ENCODE results near the gene FAM3B. TPM values are rescaled to one million over a fixed set of nuclear protein-coding genes. Genes with fewer than 3 reads are reported as not detected.

FAM3B gene
- total and polyA plus RNA-seq, 2 of the 4 experiments (the other 2 are of a cell fraction) = not detected

DNA sequence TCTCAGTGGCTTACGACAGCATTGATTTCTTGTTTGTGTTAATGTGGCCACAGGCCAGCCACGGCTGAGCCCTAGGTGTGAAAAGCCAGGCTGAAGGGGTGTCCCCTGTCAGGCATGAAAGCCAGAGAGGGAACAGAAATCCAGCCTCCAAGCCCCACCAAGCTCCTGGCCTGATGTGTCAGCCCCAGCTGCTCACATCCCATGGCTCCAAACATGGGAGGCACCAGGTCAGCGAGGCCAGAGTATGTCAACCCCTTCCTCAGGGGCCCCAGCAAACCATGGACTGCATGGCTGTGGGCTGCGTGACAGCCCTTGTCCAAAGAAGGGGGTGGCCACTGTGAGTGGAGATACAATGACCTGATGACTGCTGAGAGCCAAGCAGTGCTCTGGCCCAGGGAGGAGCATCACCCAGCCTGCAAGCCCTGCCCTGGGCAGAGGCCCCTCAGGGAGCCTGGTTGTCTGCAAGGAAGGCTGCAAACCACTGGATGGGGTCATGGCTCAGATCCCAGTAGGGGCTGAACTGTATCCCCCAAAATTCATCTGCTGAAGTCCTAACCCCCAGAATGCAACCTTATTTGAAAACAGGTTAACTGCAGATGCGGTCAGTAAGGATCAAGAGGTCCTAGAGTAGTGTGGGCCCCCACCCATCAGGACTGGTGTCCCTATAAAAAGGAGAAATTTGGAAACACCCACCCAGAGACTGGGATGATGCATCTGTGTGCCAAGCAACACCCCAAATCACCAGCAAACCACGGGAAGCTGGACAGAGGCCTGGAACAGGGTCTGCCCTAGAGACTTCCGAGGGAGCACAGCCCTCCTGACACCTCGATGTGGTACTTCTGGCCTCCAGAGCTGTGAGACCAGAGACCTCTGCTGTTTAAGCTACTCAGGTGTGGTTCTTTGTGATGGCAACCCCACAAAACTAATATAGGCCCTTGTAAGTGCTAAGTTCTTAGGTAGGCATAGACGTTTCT, 41.9 kb downstream of the FAM3B start:
- dilution Hi-C loops (cut with HindIII; ENCODE audit: low sequenced_read_pairs, unreplicated experiment) = no loop called here
- H2AFZ ChIP-seq (replicated peaks; ENCODE audit: low read length, poor library complexity) = peak overlapping the region; percentile 11
- no peak overlapping the region for H3K4me3 ChIP-seq (ENCODE audit: insufficient read depth, low read depth, low read length)
- H4K91ac ChIP-seq (ENCODE audit: insufficient read depth, low read depth, low read length) = no peak overlapping the region
- ChIA-PET POLR2A (ENCODE audit: unreplicated experiment) (no interaction called here), CTCF (no interaction called here)
- WGBS, 2 experiments (ENCODE audit: extremely low coverage in 2 of 2, insufficient read length in 1 of 2) = 67% methylated on average over 1 of the region's 9 CpGs; no CpG with 5 or more reads in 1 of the 2 experiments
- no peak overlapping the region for H3K18ac ChIP-seq (ENCODE audit: low read depth, low read length)
- no peaks in the 10 kb centered on the region for H3K79me1 ChIP-seq (ENCODE audit: low read depth in 1 of 2, low read length in 2 of 2)
- H2BK20ac ChIP-seq (ENCODE audit: low read depth, low read length) = no peak overlapping the region
- H3K56ac ChIP-seq (ENCODE audit: extremely low read depth, insufficient read depth, low read length) = no peak overlapping the region
- H3K27me3 ChIP-seq (ENCODE audit: control insufficient read depth, insufficient read depth, low read length) = peaks cover 5% of the 10 kb centered on the region
- no peaks in the 10 kb centered on the region for H3K36me3 ChIP-seq (ENCODE audit: control insufficient read depth, insufficient read depth, low read length)
- H2BK120ac ChIP-seq (ENCODE audit: low read depth, low read length) = no peak overlapping the region
- no peak overlapping the region for H3K9ac ChIP-seq (ENCODE audit: low read depth, low read length)
- TF ChIP-seq MXI1 (IDR thresholded peaks at IDR 0.05; ENCODE audit: borderline replicate concordance, low read depth, low read length) = no peak
- TF ChIP-seq, protein P1, sequence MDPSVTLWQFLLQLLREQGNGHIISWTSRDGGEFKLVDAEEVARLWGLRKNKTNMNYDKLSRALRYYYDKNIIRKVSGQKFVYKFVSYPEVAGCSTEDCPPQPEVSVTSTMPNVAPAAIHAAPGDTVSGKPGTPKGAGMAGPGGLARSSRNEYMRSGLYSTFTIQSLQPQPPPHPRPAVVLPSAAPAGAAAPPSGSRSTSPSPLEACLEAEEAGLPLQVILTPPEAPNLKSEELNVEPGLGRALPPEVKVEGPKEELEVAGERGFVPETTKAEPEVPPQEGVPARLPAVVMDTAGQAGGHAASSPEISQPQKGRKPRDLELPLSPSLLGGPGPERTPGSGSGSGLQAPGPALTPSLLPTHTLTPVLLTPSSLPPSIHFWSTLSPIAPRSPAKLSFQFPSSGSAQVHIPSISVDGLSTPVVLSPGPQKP (IDR thresholded peaks at IDR 0.05; ENCODE audit: borderline replicate concordance, low read depth, low read length) = no peak
- TF ChIP-seq MAFK (IDR thresholded peaks at IDR 0.05; ENCODE audit: low read depth, low read length) = no peak
- no peak for TF ChIP-seq MAZ (IDR thresholded peaks at IDR 0.05; ENCODE audit: borderline replicate concordance, low read depth, low read length)
- TF ChIP-seq SMC3 (IDR thresholded peaks at IDR 0.05; ENCODE audit: low read depth, low read length) = no peak
- TF ChIP-seq CHD1 (IDR thresholded peaks at IDR 0.05; ENCODE audit: low read depth, low read length) = no peak
- no peak for TF ChIP-seq POLR2A (IDR thresholded peaks at IDR 0.05; ENCODE audit: low read depth, low read length)
- TF ChIP-seq RCOR1 (IDR thresholded peaks at IDR 0.05; ENCODE audit: insufficient replicate concordance, low read length) = no peak
- no peak for TF ChIP-seq CEBPB (IDR thresholded peaks at IDR 0.05; ENCODE audit: low read depth, low read length)
- no peak for TF ChIP-seq RFX5 (IDR thresholded peaks at IDR 0.05; ENCODE audit: low read depth, low read length)
- TF ChIP-seq, protein P2, sequence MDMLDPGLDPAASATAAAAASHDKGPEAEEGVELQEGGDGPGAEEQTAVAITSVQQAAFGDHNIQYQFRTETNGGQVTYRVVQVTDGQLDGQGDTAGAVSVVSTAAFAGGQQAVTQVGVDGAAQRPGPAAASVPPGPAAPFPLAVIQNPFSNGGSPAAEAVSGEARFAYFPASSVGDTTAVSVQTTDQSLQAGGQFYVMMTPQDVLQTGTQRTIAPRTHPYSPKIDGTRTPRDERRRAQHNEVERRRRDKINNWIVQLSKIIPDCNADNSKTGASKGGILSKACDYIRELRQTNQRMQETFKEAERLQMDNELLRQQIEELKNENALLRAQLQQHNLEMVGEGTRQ (IDR thresholded peaks at IDR 0.05; ENCODE audit: low read depth, low read length) = no peak
- no peak overlapping the region for H3K23ac ChIP-seq (ENCODE audit: low read depth, low read length)
- H2AK9ac ChIP-seq (replicated peaks; ENCODE audit: low read depth, low read length, poor library complexity) = no peak overlapping the region
- H3K4me2 ChIP-seq (ENCODE audit: low read depth, low read length) = no peak overlapping the region
- H3K4ac ChIP-seq (ENCODE audit: low read depth, low read length) = no peak overlapping the region
- intact Hi-C loops (cut with micrococcal nuclease) = no loop called here
- H2AK5ac ChIP-seq (ENCODE audit: low read depth, low read length) = no peak overlapping the region
- peaks cover 4% of the 10 kb centered on the region; the same call in 1 of the 2 replicates for H3K4me1 ChIP-seq (ENCODE audit: control insufficient read depth, insufficient read depth, low read length)
- in situ Hi-C loops (cut with MboI; ENCODE audit: low sequenced_read_pairs) = no loop called here
- H4K20me1 ChIP-seq (ENCODE audit: insufficient read depth, low read length) = no peaks in the 10 kb centered on the region
- no peak overlapping the region for H4K8ac ChIP-seq (ENCODE audit: low read depth in 2 of 2, low read length in 2 of 2)
- DNase-seq (no peak), ATAC-seq (ENCODE audit: low read depth) (no peak)
- no TSS peak for BruUV-seq (replicated peaks)
- H3K14ac ChIP-seq (replicated peaks; ENCODE audit: low read depth, low read length) = no peak overlapping the region
- H3K9me3 ChIP-seq (ENCODE audit: control insufficient read depth, insufficient read depth, low read length) = no peaks in the 10 kb centered on the region
- H4K5ac ChIP-seq (ENCODE audit: low read depth, low read length) = no peak overlapping the region
- H3K9me1 ChIP-seq (ENCODE audit: insufficient read depth, low read length) = no peaks in the 10 kb centered on the region; the same call in 1 of the 2 replicates
- H2BK5ac ChIP-seq (ENCODE audit: low read depth, low read length, poor library complexity, severe bottlenecking) = no peak overlapping the region
- H2BK15ac ChIP-seq (ENCODE audit: low read depth, low read length) = no peak overlapping the region
- H3K27ac ChIP-seq (ENCODE audit: insufficient read depth, low read length) = no peak overlapping the region

All from IMR-90 (cell line).